Inferior parietal cortex (tissue), 1 donor: ENCODE data around the gene CORO1C.
"Not testable (repeated sequence)": the region's sequence is repeated elsewhere in the genome, so short reads cannot be mapped to it uniquely, and the experiment has no call there.

Experiments
- DNase-seq: peaks from one replicate; pipeline ENCODE4 v3.0.0-alpha.2; 2016; ENCODE audit errors: extremely low spot score

Gene CORO1C

DNA sequence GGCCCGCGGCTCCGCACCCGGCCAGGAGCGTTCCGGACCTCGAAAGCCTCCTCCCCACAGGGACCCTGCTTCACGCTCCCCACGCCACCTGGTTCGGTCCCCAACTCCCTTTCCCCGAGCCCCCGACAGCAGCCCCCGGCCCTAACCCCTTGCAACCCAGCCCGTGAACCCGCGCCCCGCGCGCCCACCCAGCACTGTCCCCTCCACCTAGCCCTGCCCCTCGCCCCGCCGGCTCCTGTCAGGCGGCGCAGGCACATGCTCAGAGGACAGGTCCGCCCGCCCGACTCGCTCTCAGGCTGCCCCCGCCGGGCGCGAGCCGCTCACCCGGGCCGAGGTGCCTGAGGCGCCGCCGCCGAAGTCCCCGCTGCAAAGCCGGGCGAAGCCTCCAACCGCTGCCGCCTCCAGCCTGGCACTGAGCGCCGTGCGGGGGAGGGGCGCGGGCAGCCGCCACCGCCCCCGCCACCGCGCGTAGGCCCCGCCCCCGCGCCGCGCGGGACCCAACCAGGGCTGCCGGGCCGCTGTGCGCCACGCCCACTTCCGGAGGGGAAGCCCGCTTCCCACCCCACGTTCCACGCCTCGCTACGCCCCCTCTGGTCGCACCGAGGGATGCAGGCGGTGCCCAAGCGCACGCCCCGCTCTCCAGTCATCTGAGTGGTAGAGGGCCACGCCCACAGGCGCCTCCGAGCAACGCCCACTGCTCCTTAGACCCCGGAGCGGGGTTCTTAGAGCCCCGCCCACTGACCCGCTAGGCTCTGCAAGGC is at the start of gene CORO1C:
Gene CORO1C (minus strand): TSS at position 414 of the 761 bp plus-strand sequence. CDS start 30,200 bp downstream, outside the sequence.
- DNase-seq, result peak; percentile 93

GRCh38 chr12:108779998-108780688 is 48.8 kb upstream of the CORO1C start:
- no peak for DNase-seq

DNA sequence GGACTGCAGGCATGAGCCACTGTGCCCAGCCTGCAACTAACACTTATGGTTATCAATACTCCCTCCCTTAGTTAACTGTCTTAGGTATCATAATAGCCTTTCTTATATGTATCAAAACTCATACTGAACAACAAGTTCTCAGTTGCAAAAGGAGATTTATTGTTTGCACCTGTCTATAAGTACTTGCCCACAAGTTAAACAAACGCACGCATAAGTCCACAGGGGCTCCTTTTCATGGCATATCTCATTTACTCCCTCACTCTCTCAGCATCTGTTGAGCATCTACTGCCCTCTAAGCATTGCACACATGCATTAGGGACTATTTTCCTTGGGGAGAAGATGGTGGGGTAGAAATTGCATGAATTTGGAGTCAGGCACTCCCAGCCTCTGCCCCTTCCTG is 46.7 kb upstream of the CORO1C start:
- no peak for DNase-seq

GRCh38 chr12:108777156-108777555 is 45.8 kb upstream of the CORO1C start:
- no peak for DNase-seq

DNA sequence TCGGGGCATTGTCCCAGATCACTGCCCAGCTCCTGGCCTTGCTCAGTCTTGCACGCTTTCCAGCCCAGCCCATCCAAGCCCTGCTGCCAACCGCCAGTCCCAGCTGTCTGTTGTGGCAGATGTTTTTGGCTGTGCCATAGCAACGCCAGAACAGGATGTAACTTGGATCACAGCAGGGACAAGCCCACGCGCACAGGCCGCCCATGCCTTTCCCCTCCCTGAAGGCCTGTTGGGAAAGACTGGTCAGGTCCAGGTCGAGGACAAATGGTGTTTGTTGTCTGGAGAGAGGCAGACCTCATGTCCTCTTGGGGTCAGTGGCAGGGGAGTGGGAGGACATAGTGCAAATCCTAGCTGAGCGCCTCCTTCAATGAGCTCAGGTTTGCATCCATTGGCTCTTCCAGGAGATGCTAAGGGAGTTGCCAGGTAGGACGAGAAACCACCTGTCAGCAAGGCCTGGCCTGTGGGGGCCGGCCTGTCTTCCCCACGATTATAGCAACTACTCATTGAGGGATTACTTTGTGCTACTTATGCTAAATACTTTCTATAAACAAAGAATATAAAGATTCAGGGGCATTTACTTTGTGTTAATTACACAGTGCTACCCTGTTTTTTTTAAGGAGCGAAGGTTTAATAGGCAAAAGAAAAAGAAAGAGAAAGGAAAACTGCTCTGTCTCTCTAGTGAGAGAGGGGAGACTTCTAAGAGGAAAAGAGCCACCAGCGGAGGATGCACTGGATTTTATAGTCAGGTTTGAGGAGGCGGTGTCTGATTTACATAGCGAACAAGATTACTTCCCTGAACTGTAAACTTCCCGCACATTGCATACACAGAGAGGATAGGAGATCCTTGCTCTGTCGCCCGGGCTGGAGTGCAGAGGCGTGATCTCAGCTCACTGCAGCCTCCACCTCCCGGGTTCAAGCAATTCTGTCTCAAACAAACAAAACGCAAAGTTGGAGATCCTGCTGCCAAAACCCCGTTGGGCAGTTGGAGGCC is 42.8 kb upstream of the CORO1C start:
- DNase-seq, result peak; percentile 69

- DNase-seq, result no peak
Measured at GRCh38 chr12:108772891-108773797, 41.8 kb upstream of the CORO1C start.

DNA sequence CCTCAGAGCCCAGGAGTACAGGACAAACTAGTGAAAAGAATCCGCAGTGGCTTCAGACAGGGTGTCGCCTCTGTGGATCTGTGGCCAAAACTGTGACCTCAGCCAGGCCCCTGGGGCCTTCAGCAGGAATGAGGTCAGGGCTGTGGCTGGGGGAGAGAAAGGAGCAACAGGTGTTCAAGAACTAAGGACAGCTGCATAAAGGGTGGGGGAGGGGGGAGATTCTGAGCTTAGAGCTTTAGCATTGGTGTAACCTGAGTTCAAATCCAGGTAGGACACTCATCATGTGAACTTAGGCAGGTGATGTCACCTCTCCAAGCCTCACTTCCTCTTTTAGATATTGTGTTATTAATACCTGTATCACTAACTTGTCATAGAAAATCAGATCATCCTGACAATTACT is 40.9 kb upstream of the CORO1C start:
- DNase-seq, result no peak

DNA sequence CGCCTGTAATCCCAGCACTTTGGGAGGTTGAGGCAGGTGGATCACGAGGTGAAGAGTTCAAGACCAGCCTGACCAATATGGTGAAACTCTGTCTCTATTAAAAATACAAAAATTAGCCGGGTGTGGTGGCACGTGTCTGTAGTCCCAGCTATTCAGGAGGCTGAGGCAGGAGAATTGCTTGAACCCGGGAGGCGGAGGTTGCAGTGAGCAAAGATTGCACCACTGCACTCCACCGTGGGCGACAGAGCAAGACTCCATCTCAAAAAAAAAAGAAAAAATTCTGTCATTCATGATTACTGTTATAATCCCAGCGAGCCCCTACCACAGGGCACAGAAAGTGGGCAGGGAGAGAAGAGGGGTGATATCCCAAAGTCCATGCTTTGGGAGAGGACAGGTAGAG is 40.5 kb upstream of the CORO1C start:
- not testable (repeated sequence) for DNase-seq

DNA sequence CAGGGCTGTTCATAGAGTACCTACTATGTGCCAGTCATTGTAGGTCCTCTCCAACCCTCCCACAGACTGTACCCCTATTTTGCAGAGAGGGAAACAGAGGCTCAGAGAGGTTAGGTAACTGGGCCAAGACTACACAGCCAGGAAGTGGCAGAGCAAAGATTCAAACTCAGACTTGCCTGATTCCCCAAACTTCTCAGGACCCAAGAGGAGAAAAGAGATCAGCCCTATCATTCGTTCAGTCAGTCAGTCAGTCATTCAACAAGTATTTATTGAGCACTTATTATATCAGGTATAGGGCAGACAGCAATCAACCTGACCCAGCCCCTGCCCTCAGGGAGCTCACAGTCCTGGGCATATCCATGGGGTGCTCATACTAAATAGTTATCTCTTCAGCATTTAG is 39.6 kb upstream of the CORO1C start:
- no peak for DNase-seq

- no peak for DNase-seq
Measured at GRCh38 chr12:108770269-108770829, 39.0 kb upstream of the CORO1C start.

GRCh38 chr12:108768591-108769500 is 37.5 kb upstream of the CORO1C start:
- no peak for DNase-seq

GRCh38 chr12:108766294-108766693 is 35.0 kb upstream of the CORO1C start:
- DNase-seq, result no peak

- DNase-seq, result no peak
Measured at GRCh38 chr12:108765289-108765764, 34.0 kb upstream of the CORO1C start.

DNA sequence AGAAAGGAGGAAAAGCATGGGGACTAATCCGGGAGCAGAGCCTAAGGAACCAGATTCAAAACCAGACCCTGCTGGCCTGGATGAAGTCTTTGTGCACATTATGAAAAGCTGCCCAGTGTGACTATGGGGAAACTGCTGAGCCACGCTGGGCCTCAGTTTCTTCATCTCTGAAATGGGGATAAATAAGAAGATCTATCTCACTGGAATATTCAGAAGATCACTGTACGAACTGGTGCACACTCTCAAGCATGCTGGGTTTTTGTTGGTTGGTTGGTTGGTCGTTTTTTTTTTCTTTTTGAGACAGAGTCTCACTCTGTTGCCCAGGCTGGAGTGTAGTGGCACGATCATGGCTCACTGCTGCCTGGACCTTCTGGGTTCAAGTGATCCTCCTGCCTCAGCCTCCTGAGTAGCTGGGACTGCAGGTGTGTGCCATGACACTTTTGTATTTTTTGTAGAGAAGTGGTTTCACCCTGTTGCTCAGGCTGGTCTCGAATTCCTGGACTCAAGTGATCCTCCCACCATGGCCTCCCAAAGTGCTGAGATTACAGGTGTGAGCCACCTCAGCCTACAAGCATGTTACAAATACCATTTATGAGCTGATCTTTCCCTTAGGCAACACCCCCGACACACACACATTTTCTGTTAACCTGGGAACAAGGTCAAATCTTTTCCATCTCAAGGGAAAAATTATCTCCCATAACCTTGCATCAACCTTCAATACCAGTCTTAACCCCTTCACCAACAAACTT is 33.4 kb upstream of the CORO1C start:
- DNase-seq, result no peak

GRCh38 chr12:108761226-108761625 is 29.9 kb upstream of the CORO1C start:
- DNase-seq, result no peak

DNA sequence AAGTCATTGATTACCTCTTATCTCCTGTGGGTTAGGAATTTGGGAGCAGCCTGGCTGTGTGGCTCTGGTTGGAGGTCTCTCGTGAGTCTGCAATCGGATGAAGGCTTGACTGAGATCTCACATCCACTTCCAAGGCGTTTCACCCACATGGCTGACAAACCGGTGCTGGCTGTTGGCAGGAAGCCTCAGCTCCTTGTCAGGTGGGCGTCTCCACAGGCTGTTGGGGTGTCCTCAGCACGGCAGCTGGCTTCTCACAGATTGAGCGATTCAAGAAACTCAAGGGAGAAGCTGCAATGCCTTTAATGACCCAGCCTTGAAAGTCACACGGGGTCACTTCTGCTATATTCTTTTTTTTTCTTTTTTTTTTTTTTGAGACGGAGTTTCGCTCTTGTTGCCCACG is 28.6 kb upstream of the CORO1C start:
- DNase-seq, result peak; percentile 49

DNA sequence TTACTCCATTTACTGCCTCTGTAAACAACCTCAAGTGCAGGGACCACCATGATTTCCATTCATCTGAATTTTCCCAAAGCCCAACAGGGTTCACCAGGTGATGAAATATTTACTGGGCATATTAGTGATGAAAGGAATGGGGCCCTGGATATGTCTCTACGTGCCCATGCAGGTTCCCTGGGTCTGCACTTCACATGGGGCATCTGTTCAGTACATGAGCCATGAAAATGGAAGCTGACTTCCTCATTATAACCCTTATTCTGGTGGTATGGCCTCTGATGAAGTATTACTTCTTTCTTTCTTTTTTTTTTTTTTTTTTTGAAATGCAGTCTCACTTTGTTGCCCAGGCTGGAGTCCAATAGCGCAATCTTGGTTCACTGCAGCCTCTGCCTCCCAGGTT is 26.5 kb upstream of the CORO1C start:
- DNase-seq, result no peak

GRCh38 chr12:108756421-108756820 is 25.1 kb upstream of the CORO1C start:
- no peak for DNase-seq

- DNase-seq, result no peak
Measured at GRCh38 chr12:108755481-108755880, 24.2 kb upstream of the CORO1C start.
